Coronary artery (tissue), 2 donors: ENCODE results near the gene HES1.

Source experiments
- DNase-seq: peaks from one replicate; pipeline ENCODE4 v3.0.0-alpha.2; 2017; ENCODE audit warnings: low spot score
- H3K27ac ChIP-seq, 2 donors: fragments of 200-600 bp; sonication (generic); one replicate each; pipeline ENCODE4 v1.5.1; 2016 to 2019
- H3K4me3 ChIP-seq: fragments of 200-600 bp; sonication (generic); 2 replicates; pipeline ENCODE4 v1.5.1; 2016; ENCODE audit warnings: mild to moderate bottlenecking, moderate library complexity
- CTCF ChIP-seq: fragments of 200-600 bp; sonication (generic); IDR thresholded peaks from one replicate; pipeline ENCODE4 v1.5.1; 2019; ENCODE audit warnings: antibody characterized with exemption

Gene HES1

DNA sequence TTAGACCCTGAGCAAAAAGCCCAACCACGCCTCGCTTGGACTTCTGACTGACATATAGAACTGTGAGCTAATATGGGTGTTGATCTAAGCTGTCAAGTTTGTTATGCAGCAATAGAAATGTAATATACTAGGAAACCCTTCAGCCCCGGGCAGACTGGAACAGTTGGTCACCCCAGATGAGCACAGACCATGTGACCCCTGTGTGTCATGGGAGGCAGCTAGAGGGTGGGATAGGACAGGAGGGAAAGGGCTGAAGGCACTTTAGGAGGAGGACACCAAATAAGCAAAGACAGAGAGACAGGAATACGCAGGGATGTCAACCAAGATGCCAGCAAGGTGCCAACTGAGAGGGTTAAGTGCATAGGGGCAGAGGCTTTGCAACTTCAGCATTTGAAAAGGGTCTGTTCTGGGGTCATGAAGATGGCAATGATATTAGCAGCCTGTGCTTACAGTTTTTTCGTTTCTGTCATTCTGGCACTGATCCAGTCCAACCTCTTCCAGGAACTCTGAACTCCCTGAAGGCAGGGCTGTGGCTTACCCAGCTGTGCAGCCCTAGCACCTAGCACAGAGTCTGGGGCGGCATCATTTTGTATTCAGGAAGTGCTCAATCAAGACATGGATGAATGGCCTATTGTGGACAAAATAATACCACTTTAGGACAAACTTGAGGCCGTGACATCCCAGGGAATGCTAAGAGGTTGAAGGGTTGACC lies 51.4 kb downstream of the HES1 start:
- no peak for TF ChIP-seq CTCF
- no peak for DNase-seq

More for the DNA sequence above, 51.4 kb downstream of the HES1 start:
- no peak overlapping the region for H3K4me3 ChIP-seq
- no peak overlapping the region for H3K27ac ChIP-seq
